Measurements from ENCODE around the gene EHF. TPM values are rescaled to one million over a fixed set of nuclear protein-coding genes. Genes with fewer than 3 reads are reported as not detected.
A peak's percentile ranks its signal among the peaks of the same experiment; 100 is the strongest.

The EHF gene
- total and polyA plus RNA-seq, 2 experiments from 2014 or later, result not detected

- Histone ChIP-seq H4K20me1 (ENCODE audit: insufficient read depth) (no peaks in the 10 kb centered on the region), H3K9me3 (ENCODE audit: low read depth) (no peaks in the 10 kb centered on the region), H3K36me3 (ENCODE audit: low read depth) (no peaks in the 10 kb centered on the region), H3K27ac (peak overlapping the region; percentile 79), H3K27me3 (replicated peaks; ENCODE audit: insufficient read depth) (no peaks in the 10 kb centered on the region), H3K9me2 (ENCODE audit: insufficient read depth) (no peaks in the 10 kb centered on the region), H3K4me2 (ENCODE audit: unreplicated experiment) (peak overlapping the region; percentile 48), H3F3A (ENCODE audit: insufficient read depth) (peaks cover 28% of the 10 kb centered on the region), H3K9ac (peak overlapping the region; percentile 37), H3K4me1 (ENCODE audit: insufficient read depth) (peaks cover 24% of the 10 kb centered on the region), H3K4me3 (no peak overlapping the region), H3K79me2 (ENCODE audit: insufficient read depth) (no peaks in the 10 kb centered on the region), H2AFZ (peak overlapping the region; percentile 9; the same call in 1 of the 2 replicates)
- 42 to 44% methylated on average over 12 of the region's 12 CpGs for WGBS, 2 experiments (ENCODE audit: low coverage in 1 of 2, low lambda C conversion rate in 2 of 2, missing lambda C conversion rate in 2 of 2)
- DNase-seq, result peak; percentile 96
- TF ChIP-seq EZH2phosphoT487 (IDR thresholded peaks at IDR 0.05; ENCODE audit: insufficient read depth, low read depth) (no peak), EZH2 (IDR thresholded peaks at IDR 0.05; ENCODE audit: insufficient read depth, poor library complexity, severe bottlenecking) (no peak)
- in situ Hi-C loops (cut with MboI), result no loop called here
Measured at GRCh38 chr11:34653851-34654482, 33.1 kb downstream of the EHF start.

- Histone ChIP-seq H3K4me2 (ENCODE audit: unreplicated experiment) (peak overlapping the region; percentile 48), H3K27ac (peak overlapping the region; percentile 79), H4K20me1 (ENCODE audit: insufficient read depth) (no peaks in the 10 kb centered on the region), H3K4me1 (ENCODE audit: insufficient read depth) (peaks cover 24% of the 10 kb centered on the region), H3K36me3 (ENCODE audit: low read depth) (no peaks in the 10 kb centered on the region), H3K9me3 (ENCODE audit: low read depth) (no peaks in the 10 kb centered on the region), H3K9me2 (ENCODE audit: insufficient read depth) (no peaks in the 10 kb centered on the region), H3K4me3 (no peak overlapping the region), H3K27me3 (replicated peaks; ENCODE audit: insufficient read depth) (no peaks in the 10 kb centered on the region), H2AFZ (peak overlapping the region; percentile 44), H3K79me2 (ENCODE audit: insufficient read depth) (no peaks in the 10 kb centered on the region), H3F3A (ENCODE audit: insufficient read depth) (peaks cover 28% of the 10 kb centered on the region), H3K9ac (peak overlapping the region; percentile 37)
- 12 to 15% methylated on average over 9 of the region's 9 CpGs for WGBS, 2 experiments (ENCODE audit: low coverage in 1 of 2, low lambda C conversion rate in 2 of 2, missing lambda C conversion rate in 2 of 2)
- DNase-seq, result peak; percentile 75
- in situ Hi-C loops (cut with MboI), result no loop called here
- TF ChIP-seq EZH2phosphoT487 (IDR thresholded peaks at IDR 0.05; ENCODE audit: insufficient read depth, low read depth) (no peak), EZH2 (IDR thresholded peaks at IDR 0.05; ENCODE audit: insufficient read depth, poor library complexity, severe bottlenecking) (no peak)
Measured at GRCh38 chr11:34654483-34655334, 33.8 kb downstream of the EHF start.

GRCh38 chr11:34655335-34656008 lies 34.6 kb downstream of the EHF start:
- Histone ChIP-seq H3K9ac (peak overlapping the region; percentile 37; the same call in 1 of the 2 replicates), H4K20me1 (ENCODE audit: insufficient read depth) (no peaks in the 10 kb centered on the region), H3K9me2 (ENCODE audit: insufficient read depth) (no peaks in the 10 kb centered on the region), H3K27me3 (replicated peaks; ENCODE audit: insufficient read depth) (no peaks in the 10 kb centered on the region), H3K79me2 (ENCODE audit: insufficient read depth) (no peaks in the 10 kb centered on the region), H3K9me3 (ENCODE audit: low read depth) (no peaks in the 10 kb centered on the region), H3K4me3 (no peak overlapping the region), H2AFZ (peak overlapping the region; percentile 44), H3K27ac (peak overlapping the region; percentile 79), H3K4me2 (ENCODE audit: unreplicated experiment) (no peak overlapping the region), H3F3A (ENCODE audit: insufficient read depth) (peaks cover 28% of the 10 kb centered on the region), H3K36me3 (ENCODE audit: low read depth) (no peaks in the 10 kb centered on the region), H3K4me1 (ENCODE audit: insufficient read depth) (peaks cover 24% of the 10 kb centered on the region)
- peak; percentile 89 for DNase-seq
- in situ Hi-C loops (cut with MboI), result no loop called here
- TF ChIP-seq EZH2phosphoT487 (IDR thresholded peaks at IDR 0.05; ENCODE audit: insufficient read depth, low read depth) (no peak), EZH2 (IDR thresholded peaks at IDR 0.05; ENCODE audit: insufficient read depth, poor library complexity, severe bottlenecking) (no peak)
- WGBS, 2 experiments (ENCODE audit: low coverage in 1 of 2, low lambda C conversion rate in 2 of 2, missing lambda C conversion rate in 2 of 2), result 0 to 1% methylated on average over 2 of the region's 2 CpGs

- no peak overlapping the region for H2AFZ ChIP-seq
- no peaks in the 10 kb centered on the region for H3K79me2 ChIP-seq (ENCODE audit: insufficient read depth)
- no peaks in the 10 kb centered on the region for H3K27me3 ChIP-seq (replicated peaks; ENCODE audit: insufficient read depth)
- no peak overlapping the region for H3K9ac ChIP-seq
- H3K36me3 ChIP-seq (ENCODE audit: low read depth), result no peaks in the 10 kb centered on the region
- in situ Hi-C loops (cut with MboI), result no loop called here
- H3K27ac ChIP-seq, result no peak overlapping the region
- WGBS, 2 experiments (ENCODE audit: low coverage in 1 of 2, low lambda C conversion rate in 2 of 2, missing lambda C conversion rate in 2 of 2), result 92 to 95% methylated on average over 5 of the region's 5 CpGs
- DNase-seq, result peak; percentile 17
- peaks cover 28% of the 10 kb centered on the region for H3F3A ChIP-seq (ENCODE audit: insufficient read depth)
- no peaks in the 10 kb centered on the region for H3K9me2 ChIP-seq (ENCODE audit: insufficient read depth)
- peaks cover 24% of the 10 kb centered on the region for H3K4me1 ChIP-seq (ENCODE audit: insufficient read depth)
- no peak overlapping the region for H3K4me3 ChIP-seq
- no peaks in the 10 kb centered on the region for H3K9me3 ChIP-seq (ENCODE audit: low read depth)
- H3K4me2 ChIP-seq (ENCODE audit: unreplicated experiment), result no peak overlapping the region
- no peaks in the 10 kb centered on the region for H4K20me1 ChIP-seq (ENCODE audit: insufficient read depth)
- TF ChIP-seq EZH2phosphoT487 (IDR thresholded peaks at IDR 0.05; ENCODE audit: insufficient read depth, low read depth), result no peak
- no peak for TF ChIP-seq EZH2 (IDR thresholded peaks at IDR 0.05; ENCODE audit: insufficient read depth, poor library complexity, severe bottlenecking)
Measured at GRCh38 chr11:34656062-34656720, 35.3 kb downstream of the EHF start.
